GM18526 (cell line): ENCODE results near the gene CCDC88C.

Experiments
- POLR2A ChIP-seq: IDR thresholded peaks from 3 replicates; pipeline ENCODE4 v1.6.1; 2011; ENCODE audit not compliant: insufficient read length; ENCODE audit errors: extremely low read depth

CCDC88C gene

GRCh38 chr14:91269076-91269991 lies 148.3 kb downstream of the CCDC88C start:
- no peak for TF ChIP-seq POLR2A

DNA sequence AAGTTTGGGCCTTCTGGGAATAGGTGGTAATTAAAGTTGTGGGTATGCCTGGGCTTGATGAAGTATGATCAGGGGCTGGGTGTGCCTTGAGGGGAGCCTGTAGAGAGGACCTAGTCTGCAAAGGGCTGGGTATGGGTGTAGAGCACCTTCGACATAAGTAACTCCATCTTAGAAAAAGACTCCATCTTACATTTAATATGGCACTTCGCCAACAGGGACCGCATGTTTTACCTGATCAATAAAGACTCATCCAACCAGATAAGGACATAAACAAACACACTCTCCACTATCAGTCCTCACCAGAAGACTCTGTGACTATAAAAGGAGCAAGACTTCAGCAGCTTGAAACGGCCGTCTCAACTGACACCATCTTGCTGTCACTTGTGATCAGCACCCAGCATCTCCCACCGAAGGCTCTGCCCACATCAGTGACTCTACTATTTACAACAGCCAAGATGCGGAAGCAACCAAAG lies 149.6 kb downstream of the CCDC88C start:
- TF ChIP-seq POLR2A, result no peak

DNA sequence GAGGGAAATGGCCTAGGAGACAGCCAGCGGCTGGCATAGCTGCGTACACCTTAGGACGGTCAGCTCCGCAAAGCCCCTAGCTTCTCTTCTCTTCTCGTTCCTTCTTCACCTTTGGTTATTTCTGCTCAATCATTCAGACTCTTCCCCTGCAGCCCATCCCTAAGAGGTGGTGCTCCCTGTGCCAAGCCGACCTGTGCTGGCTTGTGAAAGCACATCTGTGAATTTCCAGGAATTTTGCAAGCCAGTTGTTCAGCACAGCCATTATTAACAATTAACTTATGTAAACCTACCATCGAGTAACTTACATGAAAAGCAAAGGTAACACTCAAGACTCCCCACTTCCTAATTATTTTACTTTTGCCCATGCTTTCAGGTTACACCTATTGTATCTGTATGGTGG lies 152.2 kb downstream of the CCDC88C start:
- TF ChIP-seq POLR2A, result no peak

GRCh38 chr14:91264151-91265150 lies 153.2 kb downstream of the CCDC88C start:
- no peak for TF ChIP-seq POLR2A

DNA sequence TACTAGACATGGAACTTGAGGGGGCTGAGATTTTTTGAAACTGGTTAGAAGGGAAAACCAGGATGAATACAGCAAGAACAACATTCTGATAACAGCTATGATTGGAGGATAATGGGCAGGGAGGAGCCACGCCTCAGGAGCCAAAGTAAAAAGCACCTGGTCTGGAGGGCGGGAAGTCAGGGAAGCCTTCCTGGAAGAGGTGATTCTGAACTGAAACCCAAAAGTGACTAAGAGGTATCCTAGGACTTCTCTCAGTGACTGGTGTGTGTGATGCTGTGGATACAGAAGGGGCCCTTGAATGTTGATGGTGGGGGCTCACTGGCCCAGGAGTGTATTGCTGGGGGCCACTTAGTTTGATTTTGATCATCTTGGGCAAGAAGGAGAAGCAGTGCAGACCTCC lies 154.3 kb downstream of the CCDC88C start:
- TF ChIP-seq POLR2A, result no peak

GRCh38 chr14:91261986-91262549 lies 155.6 kb downstream of the CCDC88C start:
- no peak for TF ChIP-seq POLR2A

- no peak for TF ChIP-seq POLR2A
These were observed 156.5 kb downstream of the CCDC88C start for GRCh38 chr14:91261115-91261514.

GRCh38 chr14:91258876-91259275 lies 158.7 kb downstream of the CCDC88C start:
- TF ChIP-seq POLR2A, result no peak

DNA sequence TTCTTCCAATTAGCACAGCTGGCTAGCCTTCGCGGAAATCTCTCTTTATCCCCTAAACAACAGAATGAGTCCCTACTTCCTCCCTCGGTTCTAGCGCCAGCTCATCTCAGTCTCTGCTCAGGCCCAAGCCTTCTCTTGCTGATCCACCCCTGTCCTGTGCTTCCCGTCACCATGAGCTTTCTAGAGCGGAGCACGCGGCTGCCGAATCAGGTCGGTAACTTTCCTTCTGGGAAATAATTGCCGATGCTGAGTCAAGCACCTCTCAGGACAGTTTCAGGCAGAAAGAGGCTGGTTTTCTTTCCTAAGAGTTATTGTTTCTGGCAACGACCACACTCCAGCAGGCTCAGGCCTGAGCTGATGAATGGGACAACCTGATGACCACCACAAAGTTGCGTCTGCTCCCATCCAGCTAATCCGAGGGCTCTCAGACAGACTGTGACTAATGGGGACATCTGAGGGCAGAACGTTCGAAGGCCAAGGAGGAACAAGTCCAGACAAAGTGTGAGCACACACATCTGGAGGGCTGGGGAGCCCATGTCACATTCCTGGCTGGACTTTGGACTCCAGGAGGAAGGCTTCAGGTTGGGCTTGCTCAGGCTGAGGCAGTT lies 159.5 kb downstream of the CCDC88C start:
- no peak for TF ChIP-seq POLR2A

GRCh38 chr14:91257328-91258010 lies 160.2 kb downstream of the CCDC88C start:
- TF ChIP-seq POLR2A, result no peak

GRCh38 chr14:91256661-91257060 lies 161.0 kb downstream of the CCDC88C start:
- TF ChIP-seq POLR2A, result no peak

- TF ChIP-seq POLR2A, result no peak
These were observed 162.5 kb downstream of the CCDC88C start for GRCh38 chr14:91255026-91255695.

- TF ChIP-seq POLR2A, result no peak
These were observed 163.2 kb downstream of the CCDC88C start for GRCh38 chr14:91254461-91254860.
